GM23248 (cell line): ENCODE data around the gene MAB21L1. TPM values are rescaled to one million over a fixed set of nuclear protein-coding genes. Genes with fewer than 3 reads are reported as not detected.

Experiments
- DNase-seq: peaks from one replicate; pipeline ENCODE4 v3.0.0-alpha.2; 2015
- H2AFZ ChIP-seq: fragments of 200-600 bp; sonication (generic); 2 replicates; pipeline ENCODE4 v1.6.1; 2016; ENCODE audit warnings: antibody characterized with exemption
- H3F3A ChIP-seq: fragments of 200-600 bp; sonication (generic); 2 replicates; pipeline ENCODE4 v1.6.1; 2016; ENCODE audit warnings: mild to moderate bottlenecking, antibody characterized with exemption, mixed run types; ENCODE audit not compliant: insufficient read depth
- H3K27ac ChIP-seq: fragments of 200-600 bp; sonication (generic); 2 replicates; pipeline ENCODE4 v1.5.1; 2016; ENCODE audit warnings: mild to moderate bottlenecking
- H3K27me3 ChIP-seq: fragments of 200-600 bp; sonication (generic); replicated peaks from 2 replicates; pipeline ENCODE4 v1.6.1; 2016; ENCODE audit warnings: mild to moderate bottlenecking; ENCODE audit not compliant: insufficient read depth
- H3K36me3 ChIP-seq: fragments of 200-600 bp; sonication (generic); 2 replicates; pipeline ENCODE4 v1.6.1; 2016; ENCODE audit warnings: low read depth, mild to moderate bottlenecking
- H3K4me1 ChIP-seq: fragments of 200-600 bp; sonication (generic); 2 replicates; pipeline ENCODE4 v1.6.1; 2016; ENCODE audit warnings: mild to moderate bottlenecking; ENCODE audit not compliant: insufficient read depth
- H3K4me2 ChIP-seq: fragments of 200-600 bp; sonication (generic); one replicate; pipeline ENCODE4 v1.6.1; 2016; ENCODE audit warnings: mild to moderate bottlenecking; ENCODE audit not compliant: unreplicated experiment
- H3K4me3 ChIP-seq: fragments of 200-600 bp; sonication (generic); 2 replicates; pipeline ENCODE4 v1.5.1; 2016; ENCODE audit warnings: mild to moderate bottlenecking
- H3K79me2 ChIP-seq: fragments of 200-600 bp; sonication (generic); 2 replicates; pipeline ENCODE4 v1.6.1; 2016; ENCODE audit warnings: mild to moderate bottlenecking; ENCODE audit not compliant: insufficient read depth
- H3K9ac ChIP-seq: fragments of 200-600 bp; sonication (generic); 2 replicates; pipeline ENCODE4 v1.6.1; 2016; ENCODE audit warnings: mild to moderate bottlenecking
- H3K9me2 ChIP-seq: fragments of 200-600 bp; sonication (generic); 2 replicates; pipeline ENCODE4 v1.6.1; 2016; ENCODE audit warnings: mixed run types, mild to moderate bottlenecking, moderate library complexity; ENCODE audit not compliant: insufficient read depth
- H3K9me3 ChIP-seq: fragments of 200-600 bp; sonication (generic); one replicate; pipeline ENCODE4 v1.6.1; 2017; ENCODE audit warnings: low read depth
- H4K20me1 ChIP-seq: fragments of 200-600 bp; sonication (generic); 2 replicates; pipeline ENCODE4 v1.6.0; 2016; ENCODE audit not compliant: insufficient read depth
- EZH2 ChIP-seq: fragments of 200-600 bp; sonication (generic); IDR thresholded peaks from 2 replicates; pipeline ENCODE4 v1.6.1; 2018; ENCODE audit warnings: antibody characterized with exemption, mild to moderate bottlenecking; ENCODE audit not compliant: insufficient read depth, poor library complexity, severe bottlenecking
- EZH2phosphoT487 ChIP-seq: fragments of 200-600 bp; sonication (generic); IDR thresholded peaks from 2 replicates; pipeline ENCODE4 v1.6.1; 2018; ENCODE audit warnings: antibody characterized with exemption, moderate library complexity, mild to moderate bottlenecking, low read depth; ENCODE audit not compliant: insufficient read depth
- WGBS, 2 experiments: methylation state at CpG; one replicate each; pipeline ENCODE4 v1.1.6; 2015 to 2017; ENCODE audit warnings: low lambda C conversion rate in 2 of 2, low coverage in 1 of 2; ENCODE audit errors: missing lambda C conversion rate in 2 of 2; 5-methylcytosine and 5-hydroxymethylcytosine counted together
- in situ Hi-C: fragments of 300-500 bp; cut with MboI; formaldehyde crosslinking; loops from 2 replicates; pipeline ENCODE4 v1.15.0; 2020
- polyA plus RNA-seq: library from polyadenylated mRNA; unstranded; fragments of >200 nt; fragmentation: Nextera tagmentation; extraction: Ambion mirVana; gene quantifications from 2 replicates; pipeline ENCODE4 v1.2.1, GENCODE V29; 2016
- total RNA-seq: library from RNA; depleted of rRNA; stranded (reverse); fragments of >200 nt; shearing (Covaris generic); gene quantifications from 2 replicates; pipeline ENCODE4 v1.2.3, GENCODE V29; 2014

The MAB21L1 gene
- total and polyA plus RNA-seq, 2 experiments from 2014 or later, result 13.1 to 14.4 TPM

GRCh38 chr13:35482527-35482926 lies 6.0 kb upstream of the MAB21L1 start:
- WGBS, 2 experiments, result 78 to 92% methylated on average over 1 of the region's 1 CpG
- no peak overlapping the region for H3K9ac ChIP-seq

GRCh38 chr13:35481777-35482176 lies 5.3 kb upstream of the MAB21L1 start:
- H3K9ac ChIP-seq, result no peak overlapping the region
- peaks cover 7% of the 10 kb centered on the region; the same call in 1 of the 2 replicates for H3K79me2 ChIP-seq
- DNase-seq, result no peak
- H3K4me3 ChIP-seq, result no peak overlapping the region
- H3K27me3 ChIP-seq, result no peaks in the 10 kb centered on the region
- no peak overlapping the region for H2AFZ ChIP-seq
- H3F3A ChIP-seq, result no peaks in the 10 kb centered on the region
- H3K36me3 ChIP-seq, result no peaks in the 10 kb centered on the region
- TF ChIP-seq EZH2 (no peak), EZH2phosphoT487 (no peak)
- in situ Hi-C loops, result no loop called here
- H3K9me2 ChIP-seq, result no peaks in the 10 kb centered on the region
- 74 to 79% methylated on average over 2 of the region's 2 CpGs for WGBS, 2 experiments
- no peaks in the 10 kb centered on the region for H3K9me3 ChIP-seq
- H4K20me1 ChIP-seq, result no peaks in the 10 kb centered on the region
- 0 out of 2 replicates have a peak, but pooled peaks cover 5% of the 10 kb centered on the region for H3K4me1 ChIP-seq
- H3K4me2 ChIP-seq, result no peak overlapping the region
- no peak overlapping the region for H3K27ac ChIP-seq

More at GRCh38 chr13:35482527-35482926, 6.0 kb upstream of the MAB21L1 start:
- DNase-seq, result no peak
- no peaks in the 10 kb centered on the region for H3K27me3 ChIP-seq
- H3K4me3 ChIP-seq, result no peak overlapping the region
- in situ Hi-C loops, result no loop called here
- H3K9me3 ChIP-seq, result no peaks in the 10 kb centered on the region
- no peaks in the 10 kb centered on the region for H3K36me3 ChIP-seq
- no peaks in the 10 kb centered on the region for H3K4me1 ChIP-seq
- H3F3A ChIP-seq, result no peaks in the 10 kb centered on the region
- TF ChIP-seq EZH2phosphoT487 (no peak), EZH2 (no peak)
- no peak overlapping the region for H2AFZ ChIP-seq
- no peak overlapping the region for H3K4me2 ChIP-seq
- H3K27ac ChIP-seq, result no peak overlapping the region
- no peaks in the 10 kb centered on the region for H3K79me2 ChIP-seq
- no peaks in the 10 kb centered on the region for H3K9me2 ChIP-seq
- H4K20me1 ChIP-seq, result no peaks in the 10 kb centered on the region

- Histone ChIP-seq H3K36me3 (no peaks in the 10 kb centered on the region), H3K4me2 (no peak overlapping the region), H3F3A (peaks cover 9% of the 10 kb centered on the region), H3K4me1 (0 out of 2 replicates have a peak, but pooled peaks cover 5% of the 10 kb centered on the region), H3K27ac (no peak overlapping the region), H2AFZ (no peak overlapping the region), H3K9ac (no peak overlapping the region), H3K79me2 (peaks cover 14% of the 10 kb centered on the region), H3K9me2 (no peaks in the 10 kb centered on the region), H3K27me3 (no peaks in the 10 kb centered on the region), H3K4me3 (no peak overlapping the region), H4K20me1 (no peaks in the 10 kb centered on the region), H3K9me3 (no peaks in the 10 kb centered on the region)
- TF ChIP-seq EZH2phosphoT487 (no peak), EZH2 (no peak)
- WGBS, 2 experiments, result 93 to 99% methylated on average over 2 of the region's 2 CpGs
- in situ Hi-C loops, result no loop called here
- no peak for DNase-seq
These were observed 3.9 kb upstream of the MAB21L1 start for GRCh38 chr13:35480346-35480745.

- in situ Hi-C loops, result loop anchor here (10.0 kb wide), 1 partner anchor 245 kb away; no protein-coding TSS in a partner anchor
- H2AFZ ChIP-seq, result no peak overlapping the region
- no peaks in the 10 kb centered on the region for H4K20me1 ChIP-seq
- H3K9me3 ChIP-seq, result no peaks in the 10 kb centered on the region
- no peaks in the 10 kb centered on the region for H3K27me3 ChIP-seq
- WGBS, 2 experiments, result 95 to 100% methylated on average over 1 of the region's 1 CpG
- no peaks in the 10 kb centered on the region for H3K36me3 ChIP-seq
- no peak overlapping the region for H3K9ac ChIP-seq
- H3K79me2 ChIP-seq, result peaks cover 20% of the 10 kb centered on the region
- no peak for TF ChIP-seq EZH2
- TF ChIP-seq EZH2phosphoT487, result no peak
- H3K4me2 ChIP-seq, result no peak overlapping the region
- H3K27ac ChIP-seq, result no peak overlapping the region
- peaks cover 9% of the 10 kb centered on the region for H3F3A ChIP-seq
- H3K4me1 ChIP-seq, result 0 out of 2 replicates have a peak, but pooled peaks cover 5% of the 10 kb centered on the region
- DNase-seq, result no peak
- H3K9me2 ChIP-seq, result no peaks in the 10 kb centered on the region
- no peak overlapping the region for H3K4me3 ChIP-seq
These were observed 3.2 kb upstream of the MAB21L1 start for GRCh38 chr13:35479706-35480105.

DNA sequence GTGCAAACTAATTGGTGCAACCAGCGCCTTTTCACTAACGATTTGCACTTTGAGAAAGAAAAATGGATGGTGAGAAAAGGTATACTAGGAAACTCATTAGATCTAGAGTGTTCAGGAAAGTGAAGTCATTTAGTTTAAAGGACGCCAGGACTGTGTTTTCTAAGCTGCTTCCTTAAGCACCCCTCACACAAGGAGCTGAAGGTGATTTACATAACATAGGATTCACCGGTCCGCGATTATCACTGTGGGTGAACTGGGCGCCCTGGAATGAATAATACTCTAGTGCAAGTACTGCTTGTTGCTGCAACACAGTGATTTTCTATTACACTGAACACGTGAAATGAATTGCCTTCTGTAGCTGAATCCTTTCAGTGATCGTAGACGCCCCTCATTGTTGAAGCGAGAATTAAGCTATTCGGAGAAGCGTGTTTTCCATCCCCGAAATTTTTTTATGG lies 2.6 kb upstream of the MAB21L1 start:
- H3K27ac ChIP-seq, result no peak overlapping the region
- TF ChIP-seq EZH2 (no peak), EZH2phosphoT487 (no peak)
- no peaks in the 10 kb centered on the region for H3K9me3 ChIP-seq
- H3K79me2 ChIP-seq, result peaks cover 26% of the 10 kb centered on the region
- no peak for DNase-seq
- H2AFZ ChIP-seq, result no peak overlapping the region
- no peaks in the 10 kb centered on the region for H3K27me3 ChIP-seq
- 0 out of 2 replicates have a peak, but pooled peaks cover 5% of the 10 kb centered on the region for H3K4me1 ChIP-seq
- no peak overlapping the region for H3K4me2 ChIP-seq
- H3K4me3 ChIP-seq, result no peak overlapping the region
- WGBS, 2 experiments, result 94 to 96% methylated on average over 14 of the region's 14 CpGs
- H3K9ac ChIP-seq, result no peak overlapping the region
- H4K20me1 ChIP-seq, result no peaks in the 10 kb centered on the region
- no peaks in the 10 kb centered on the region for H3K9me2 ChIP-seq
- H3F3A ChIP-seq, result peaks cover 12% of the 10 kb centered on the region
- no peaks in the 10 kb centered on the region for H3K36me3 ChIP-seq
- in situ Hi-C loops, result loop anchor here (10.0 kb wide), 1 partner anchor 246 kb away; no protein-coding TSS in a partner anchor
